ENCODE results near the gene ERC1.

DNA sequence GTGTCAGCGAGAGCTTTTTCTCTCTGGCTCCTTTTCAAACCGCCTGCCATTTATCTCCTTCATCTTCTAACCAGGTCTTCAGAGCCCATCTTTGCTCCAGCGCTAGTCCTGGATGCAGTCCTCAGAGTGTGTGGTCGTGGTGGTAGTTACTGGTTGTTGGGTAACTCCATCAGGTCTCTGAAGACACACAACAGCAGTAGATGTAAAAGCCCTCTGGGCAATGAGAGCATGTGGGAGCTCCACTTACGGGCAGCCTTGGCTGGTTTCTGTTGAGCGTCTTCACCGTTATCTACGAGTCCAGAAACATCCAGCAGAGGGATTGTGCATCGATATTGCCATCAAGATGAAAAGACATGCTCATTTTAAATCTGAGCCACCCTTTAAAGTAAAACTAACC is 542.2 kb downstream of the ERC1 start:
- TF ChIP-seq CTCF (IDR thresholded peaks at IDR 0.05; ENCODE audit: low read depth, low read length) (peak; percentile 3), POLR2A (IDR thresholded peaks at IDR 0.05; ENCODE audit: extremely low read depth, insufficient read length) (no peak), MAX (IDR thresholded peaks at IDR 0.05; ENCODE audit: low read depth, low read length) (0 out of 2 replicates have a peak, but pooled peaks have one; percentile 45)

All from NB4 (cell line).